HG03571 (cell line): ENCODE data around the gene NATD1.
A peak's percentile ranks its signal among the peaks of the same experiment; 100 is the strongest.

Experiments
- ATAC-seq: cut with Tn5 transposase; IDR thresholded peaks from one replicate; pipeline ENCODE4 v1.9.1; 2021; ENCODE audit not compliant: unreplicated experiment

Gene NATD1

GRCh38 chr17:21252796-21253645 is at the start of gene NATD1:
TSS of gene NATD1 (minus strand) at chr17:21253410. CDS start at chr17:21253264, 146 bp downstream.
- ATAC-seq = peak; percentile 54

- no peak for ATAC-seq
These were observed 48.7 kb upstream of the NATD1 start for GRCh38 chr17:21301593-21302550.

- no peak for ATAC-seq
These were observed 47.7 kb upstream of the NATD1 start for GRCh38 chr17:21300601-21301571.

GRCh38 chr17:21299981-21300600 is 46.9 kb upstream of the NATD1 start:
- no peak for ATAC-seq

GRCh38 chr17:21298983-21299519 is 45.8 kb upstream of the NATD1 start:
- no peak for ATAC-seq

GRCh38 chr17:21298056-21298982 is 45.1 kb upstream of the NATD1 start:
- ATAC-seq = no peak

- no peak for ATAC-seq
These were observed 44.4 kb upstream of the NATD1 start for GRCh38 chr17:21297597-21297996.

- no peak for ATAC-seq
These were observed 43.9 kb upstream of the NATD1 start for GRCh38 chr17:21297026-21297520.

- ATAC-seq = no peak
These were observed 43.2 kb upstream of the NATD1 start for GRCh38 chr17:21296097-21297025.

GRCh38 chr17:21295036-21295952 is 42.1 kb upstream of the NATD1 start:
- no peak for ATAC-seq

- no peak for ATAC-seq
These were observed 41.3 kb upstream of the NATD1 start for GRCh38 chr17:21294321-21295035.

- no peak for ATAC-seq
These were observed 40.6 kb upstream of the NATD1 start for GRCh38 chr17:21293831-21294210.

GRCh38 chr17:21292867-21293830 is 39.9 kb upstream of the NATD1 start:
- no peak for ATAC-seq

- ATAC-seq = no peak
These were observed 38.7 kb upstream of the NATD1 start for GRCh38 chr17:21291862-21292261.

- no peak for ATAC-seq
These were observed 38.1 kb upstream of the NATD1 start for GRCh38 chr17:21291357-21291756.
